SK-N-MC (cell line): ENCODE results near the gene PRKAR1B.

Experiments used
- EZH2 ChIP-seq: fragments of 200-600 bp; sonication (generic); IDR thresholded peaks from one replicate; pipeline ENCODE4 v1.6.1; 2017; ENCODE audit warnings: antibody characterized with exemption
- FOXP2 ChIP-seq: optimal IDR thresholded peaks from 2 replicates; pipeline ENCODE3; 2011; ENCODE audit warnings: mild to moderate bottlenecking, moderate library complexity; ENCODE audit not compliant: insufficient read depth; ENCODE audit errors: extremely low read length, control extremely low read depth
- POLR2AphosphoS5 ChIP-seq: IDR thresholded peaks from 2 replicates; pipeline ENCODE4 v1.6.1; 2012; ENCODE audit warnings: mild to moderate bottlenecking, low read depth, low read length, borderline replicate concordance

GRCh38 chr7:584122-584465 lies 143.0 kb downstream of the PRKAR1B start:
- TF ChIP-seq POLR2AphosphoS5, result no peak
- no peak for TF ChIP-seq FOXP2
- TF ChIP-seq EZH2, result no peak
